H9 (cell line): ENCODE results near the gene ZNF169. TPM values are rescaled to one million over a fixed set of nuclear protein-coding genes. Genes with fewer than 3 reads are reported as not detected.
"Not testable (repeated sequence)": the region's sequence is repeated elsewhere in the genome, so short reads cannot be mapped to it uniquely, and the experiment has no call there.

Experiments
- DNase-seq: peaks from one replicate; pipeline ENCODE4 v3.0.0-alpha.2; 2017
- H2AFZ ChIP-seq: one replicate; pipeline ENCODE4 v1.6.1; 2013; ENCODE audit warnings: mild to moderate bottlenecking, low read length, control low read depth, moderate library complexity
- H2AK5ac ChIP-seq: 2 replicates; pipeline ENCODE4 v1.6.1; 2013; ENCODE audit warnings: low read length, control low read depth, mixed read lengths; ENCODE audit not compliant: insufficient read length
- H2BK120ac ChIP-seq: one replicate; pipeline ENCODE4 v1.6.1; 2013; ENCODE audit warnings: low read depth, mild to moderate bottlenecking, low read length, control low read depth, inconsistent platforms; ENCODE audit not compliant: poor library complexity, severe bottlenecking
- H2BK12ac ChIP-seq: 2 replicates; pipeline ENCODE4 v1.6.1; 2013; ENCODE audit warnings: low read length, control low read depth, mixed read lengths, low read depth; ENCODE audit not compliant: insufficient read length
- H2BK15ac ChIP-seq: 2 replicates; pipeline ENCODE4 v1.6.1; 2013; ENCODE audit warnings: low read depth, low read length, control low read depth
- H2BK20ac ChIP-seq: one replicate; pipeline ENCODE4 v1.6.1; 2013; ENCODE audit warnings: low read depth, mild to moderate bottlenecking, low read length, control low read depth, inconsistent platforms; ENCODE audit not compliant: poor library complexity, severe bottlenecking
- H2BK5ac ChIP-seq: 2 replicates; pipeline ENCODE4 v1.6.1; 2013; ENCODE audit warnings: low read length, control low read depth, mixed read lengths; ENCODE audit not compliant: insufficient read length
- H3K14ac ChIP-seq: 2 replicates; pipeline ENCODE4 v1.6.1; 2013; ENCODE audit warnings: low read length, control low read depth; ENCODE audit not compliant: insufficient read depth
- H3K18ac ChIP-seq: 2 replicates; pipeline ENCODE4 v1.6.1; 2013; ENCODE audit warnings: low read depth, mild to moderate bottlenecking, mixed read lengths, low read length, control low read depth; ENCODE audit not compliant: insufficient read length
- H3K23ac ChIP-seq: 2 replicates; pipeline ENCODE4 v1.6.1; 2013; ENCODE audit warnings: low read length, control low read depth, mixed read lengths, low read depth; ENCODE audit not compliant: insufficient read length
- H3K23me2 ChIP-seq: 2 replicates; pipeline ENCODE4 v1.6.1; 2013; ENCODE audit warnings: low read depth, mild to moderate bottlenecking, mixed read lengths, low read length, control low read depth; ENCODE audit not compliant: insufficient read length, poor library complexity, severe bottlenecking
- H3K27ac ChIP-seq: 2 replicates; pipeline ENCODE4 v1.5.1; 2013; ENCODE audit warnings: low read length, control low read depth, mixed read lengths, low read depth; ENCODE audit not compliant: insufficient read length
- H3K27me3 ChIP-seq: 2 replicates; pipeline ENCODE4 v1.6.1; 2013; ENCODE audit warnings: low read length, control low read depth, inconsistent platforms; ENCODE audit not compliant: insufficient read depth
- H3K4ac ChIP-seq: 2 replicates; pipeline ENCODE4 v1.6.1; 2013; ENCODE audit warnings: low read depth, mild to moderate bottlenecking, control low read depth, inconsistent platforms, low read length, moderate library complexity
- H3K4me1 ChIP-seq: 2 replicates; pipeline ENCODE4 v1.6.1; 2013; ENCODE audit warnings: low read length, control low read depth, inconsistent platforms; ENCODE audit not compliant: insufficient read depth
- H3K4me2 ChIP-seq: 2 replicates; pipeline ENCODE4 v1.6.1; 2013; ENCODE audit warnings: low read length, control low read depth, mixed read lengths; ENCODE audit not compliant: insufficient read length, insufficient read depth
- H3K56ac ChIP-seq: 2 replicates; pipeline ENCODE4 v1.6.1; 2013; ENCODE audit warnings: low read depth, mild to moderate bottlenecking, mixed read lengths, low read length, control low read depth; ENCODE audit not compliant: insufficient read length
- H3K79me1 ChIP-seq: 2 replicates; pipeline ENCODE4 v1.6.1; 2013; ENCODE audit warnings: low read depth, mild to moderate bottlenecking, moderate library complexity, low read length, control low read depth, inconsistent platforms; ENCODE audit not compliant: insufficient read depth, poor library complexity, severe bottlenecking
- H3K79me2 ChIP-seq: 2 replicates; pipeline ENCODE4 v1.6.1; 2013; ENCODE audit warnings: low read length, control low read depth, inconsistent platforms; ENCODE audit not compliant: insufficient read depth
- H3K9ac ChIP-seq: 2 replicates; pipeline ENCODE4 v1.6.1; 2013; ENCODE audit warnings: low read length, control low read depth, mixed read lengths; ENCODE audit not compliant: insufficient read length; ENCODE audit errors: extremely low read depth
- H3K9me3 ChIP-seq: one replicate; pipeline ENCODE4 v1.6.1; 2013; ENCODE audit warnings: low read depth, low read length, inconsistent platforms; ENCODE audit not compliant: control insufficient read depth
- H3T11ph ChIP-seq: one replicate; pipeline ENCODE4 v1.6.1; 2013; ENCODE audit warnings: mild to moderate bottlenecking, low read length, control low read depth, inconsistent platforms
- H4K20me1 ChIP-seq: one replicate; pipeline ENCODE4 v1.6.1; 2013; ENCODE audit not compliant: control insufficient read depth, insufficient read length, insufficient read depth
- H4K5ac ChIP-seq: 2 replicates; pipeline ENCODE4 v1.6.1; 2013; ENCODE audit warnings: low read depth, mild to moderate bottlenecking, mixed read lengths, low read length, control low read depth; ENCODE audit not compliant: insufficient read length
- H4K8ac ChIP-seq: replicated peaks from 2 replicates; pipeline ENCODE4 v1.6.1; 2013; ENCODE audit warnings: low read length, control low read depth, mixed read lengths, low read depth; ENCODE audit not compliant: insufficient read length
- H4K91ac ChIP-seq: 2 replicates; pipeline ENCODE4 v1.6.1; 2013; ENCODE audit warnings: low read depth, mild to moderate bottlenecking, moderate library complexity, mixed read lengths, low read length, control low read depth; ENCODE audit not compliant: insufficient read length
- H3K27ac Mint-ChIP-seq, 3 experiments: 2 replicates in 2 of 3; 3 replicates in 1 of 3; pipeline ENCODE4 v1.8.0; 2020 to 2021; ENCODE audit warnings: mixed read lengths in 3 of 3, mild to moderate bottlenecking in 1 of 3, moderate library complexity in 1 of 3
- H3K27me3 Mint-ChIP-seq: 2 replicates; pipeline ENCODE4 v1.8.0; 2021; ENCODE audit warnings: low read depth, mild to moderate bottlenecking, moderate library complexity, mixed read lengths
- H3K36me3 Mint-ChIP-seq, 3 experiments: 2 replicates in 2 of 3; 3 replicates in 1 of 3; pipeline ENCODE4 v1.8.0; 2020 to 2021; ENCODE audit warnings: low read depth in 3 of 3, mixed read lengths in 3 of 3; ENCODE audit not compliant: insufficient read depth in 1 of 3
- H3K4me1 Mint-ChIP-seq, 2 experiments: 2 replicates each; pipeline ENCODE4 v1.8.0; 2020; ENCODE audit warnings: mixed read lengths in 2 of 2
- H3K4me3 Mint-ChIP-seq, 2 experiments: 2 replicates in 1 of 2; 3 replicates in 1 of 2; pipeline ENCODE4 v1.8.0; 2020 to 2021; ENCODE audit warnings: mild to moderate bottlenecking in 2 of 2, mixed read lengths in 2 of 2, moderate library complexity in 1 of 2
- H3K9me3 Mint-ChIP-seq, 2 experiments: 2 replicates in 1 of 2; 3 replicates in 1 of 2; pipeline ENCODE4 v1.8.0; 2020; ENCODE audit warnings: mild to moderate bottlenecking in 2 of 2, mixed read lengths in 2 of 2, moderate library complexity in 1 of 2
- CTCF ChIP-seq: fragments of 200-600 bp; sonication (generic); conservative IDR thresholded peaks from 3 replicates; pipeline ENCODE4 v1.8.0; 2021; ENCODE audit warnings: antibody characterized with exemption, mild to moderate bottlenecking
- WGBS: extraction: QIAGEN DNeasy Blood & Tissue Kit; methylation state at CpG from one replicate; pipeline ENCODE4 v1.1.7; 2013; ENCODE audit warnings: missing lambda C conversion rate, low lambda C conversion rate, mixed read lengths; ENCODE audit not compliant: insufficient read length; ENCODE audit errors: extremely low coverage; 5-methylcytosine and 5-hydroxymethylcytosine counted together
- total RNA-seq: library from RNA; stranded (reverse); gene quantifications from 2 replicates; pipeline ENCODE4 v1.2.1, GENCODE V29; 2021

ZNF169 gene
- total RNA-seq, 1 experiment from 2014 or later: 4.8 TPM

- H3K9me3 Mint-ChIP-seq: peaks cover 7 to 10% of the 10 kb centered on the region in 2 experiments
- H4K5ac ChIP-seq: no peak overlapping the region
Measured at GRCh38 chr9:94222870-94223269, 36.2 kb upstream of the ZNF169 start.

GRCh38 chr9:94225413-94225812 is 33.7 kb upstream of the ZNF169 start:
- not testable (repeated sequence) for H2AFZ ChIP-seq, H4K8ac ChIP-seq, H2BK12ac ChIP-seq, H3K27me3 ChIP-seq, H3K23me2 ChIP-seq, H3K4me3 Mint-ChIP-seq, H2BK120ac ChIP-seq, H3K4me1 ChIP-seq, H2AK5ac ChIP-seq, H3K27ac ChIP-seq, H2BK15ac ChIP-seq, H2BK5ac ChIP-seq, H3K4ac ChIP-seq, DNase-seq, H3K79me2 ChIP-seq, H3K4me1 Mint-ChIP-seq, H3K23ac ChIP-seq, H4K91ac ChIP-seq, H3K79me1 ChIP-seq, H3K18ac ChIP-seq, H3K56ac ChIP-seq, H3K14ac ChIP-seq, H4K5ac ChIP-seq, H4K20me1 ChIP-seq, H3K36me3 Mint-ChIP-seq, H3K9me3 ChIP-seq, H3K4me2 ChIP-seq, H2BK20ac ChIP-seq, H3T11ph ChIP-seq, H3K27ac Mint-ChIP-seq, H3K9ac ChIP-seq
- peaks cover 11 to 12% of the 10 kb centered on the region in 2 experiments for H3K9me3 Mint-ChIP-seq
- peaks cover 12% of the 10 kb centered on the region for H3K27me3 Mint-ChIP-seq
- WGBS: no CpG with 5 or more reads among the region's 2 CpGs

More at GRCh38 chr9:94222870-94223269, 36.2 kb upstream of the ZNF169 start:
- Mint-ChIP-seq H3K27me3 (peaks cover 17% of the 10 kb centered on the region), H3K4me3 (no peak overlapping the region), H3K4me1 (no peaks in the 10 kb centered on the region), H3K36me3 (peaks cover 0 to 2% (median 0%) of the 10 kb centered on the region in 3 experiments; a peak in 1 of 7 replicates), H3K27ac (no peak overlapping the region)
- Histone ChIP-seq H3K23ac (no peak overlapping the region), H3K23me2 (no peaks in the 10 kb centered on the region), H3K4me1 (no peaks in the 10 kb centered on the region), H2BK120ac (no peak overlapping the region), H3K18ac (no peak overlapping the region), H3K9ac (no peak overlapping the region), H2AK5ac (no peak overlapping the region), H3K79me1 (no peaks in the 10 kb centered on the region), H2BK12ac (no peak overlapping the region), H4K8ac (no peak overlapping the region), H3K56ac (no peak overlapping the region), H4K20me1 (no peaks in the 10 kb centered on the region), H2BK20ac (no peak overlapping the region), H3K4me2 (no peak overlapping the region), H4K91ac (no peak overlapping the region), H3T11ph (no peak overlapping the region), H2BK15ac (no peak overlapping the region), H2AFZ (no peak overlapping the region), H2BK5ac (no peak overlapping the region), H3K79me2 (no peaks in the 10 kb centered on the region), H3K27ac (no peak overlapping the region), H3K4ac (no peak overlapping the region), H3K27me3 (no peaks in the 10 kb centered on the region), H3K9me3 (no peaks in the 10 kb centered on the region), H3K14ac (no peak overlapping the region)
- no peak for TF ChIP-seq CTCF
- no CpG with 5 or more reads among the region's 1 CpG for WGBS
- DNase-seq: no peak
